ENCODE measurements around the gene CAVIN1.

GRCh38 chr17:42463976-42464400, 40.9 kb upstream of the CAVIN1 start:
- TF ChIP-seq EZH2 (IDR thresholded peaks at IDR 0.05; ENCODE audit: borderline replicate concordance, low read length) (no peak), CTCF (conservative IDR thresholded peaks at IDR 0.05 in 1 of 2, IDR thresholded peaks at IDR 0.05 in 1 of 2; ENCODE audit: extremely low read depth in 1 of 2, insufficient read depth in 1 of 2, low read depth in 1 of 2, low read length in 2 of 2) (no peak)
